HG02943 (cell line): ENCODE data around the gene KDSR.
"Not testable (repeated sequence)": the region's sequence is repeated elsewhere in the genome, so short reads cannot be mapped to it uniquely, and the experiment has no call there.

Source experiments
- ATAC-seq: cut with Tn5 transposase; IDR thresholded peaks from one replicate; pipeline ENCODE4 v1.9.1; 2021; ENCODE audit warnings: mild to moderate bottlenecking, low read depth, moderate library complexity; ENCODE audit not compliant: unreplicated experiment

The KDSR gene

DNA sequence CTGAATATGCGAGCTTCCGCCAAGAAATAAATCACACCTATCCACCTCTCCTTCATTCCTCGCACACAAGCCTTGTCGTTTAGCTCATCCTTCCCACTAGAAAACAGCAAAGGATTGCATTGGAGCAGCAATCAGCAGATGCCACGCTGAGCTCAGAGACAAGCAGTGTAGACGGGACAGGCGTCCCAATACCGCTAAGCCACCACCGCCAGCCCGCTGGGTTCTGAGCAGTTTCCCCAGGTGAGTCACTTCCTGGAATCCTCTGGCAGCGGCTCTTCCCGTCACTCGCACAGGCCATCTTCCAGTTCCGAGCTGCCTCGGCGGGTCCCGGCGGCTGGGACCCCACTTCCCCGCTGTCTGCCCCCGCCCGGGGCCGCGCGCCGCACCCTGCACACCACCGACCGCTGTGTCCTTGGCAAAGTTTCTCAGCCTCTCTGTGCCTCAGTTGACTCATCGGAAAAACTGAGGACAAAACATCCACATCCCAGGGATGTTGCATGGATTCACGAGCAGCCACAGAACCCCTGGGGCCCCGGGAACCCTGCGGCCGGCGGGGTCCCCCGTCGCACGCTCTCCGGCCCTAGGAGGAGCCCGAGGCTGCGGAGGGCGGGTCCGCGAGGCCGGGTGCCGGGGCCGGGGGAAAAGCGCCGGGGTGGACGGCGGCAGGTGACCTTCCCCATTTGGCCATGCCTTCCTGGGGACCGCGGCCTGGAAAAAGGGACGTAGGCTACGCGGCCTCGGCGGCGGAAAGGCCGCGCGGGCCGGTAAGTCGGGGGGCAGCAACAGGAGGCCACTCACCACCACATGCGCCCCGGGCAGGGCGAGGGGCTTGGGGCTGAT is 573 bp downstream of the KDSR start:
- ATAC-seq = peak; percentile 35

- no peak for ATAC-seq
Measured at GRCh38 chr18:63365876-63366212, 1.2 kb downstream of the KDSR start.

GRCh38 chr18:63363951-63364350 is 3.1 kb downstream of the KDSR start:
- ATAC-seq = no peak

- not testable (repeated sequence) for ATAC-seq
Measured at GRCh38 chr18:63363420-63363819, 3.6 kb downstream of the KDSR start.

GRCh38 chr18:63356272-63356896 is 10.6 kb downstream of the KDSR start:
- ATAC-seq = no peak

DNA sequence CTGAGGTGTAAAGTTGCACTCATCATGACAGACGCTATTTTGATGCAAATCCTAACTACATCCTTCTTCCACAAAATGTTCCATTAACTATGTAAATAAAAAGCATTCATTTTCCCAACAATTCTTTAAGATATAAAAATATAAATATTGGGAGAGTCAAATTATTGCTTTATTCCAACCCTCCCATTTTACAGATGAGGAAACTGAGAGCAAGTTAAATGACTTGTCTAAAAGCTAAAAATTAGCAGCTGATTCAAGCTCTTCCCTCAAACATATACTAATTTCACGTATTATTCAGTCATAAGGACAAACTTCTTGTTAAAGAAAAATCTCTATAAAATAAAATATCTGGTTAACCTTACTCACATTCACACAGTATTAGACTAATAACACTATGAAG is 16.8 kb downstream of the KDSR start:
- ATAC-seq = no peak

DNA sequence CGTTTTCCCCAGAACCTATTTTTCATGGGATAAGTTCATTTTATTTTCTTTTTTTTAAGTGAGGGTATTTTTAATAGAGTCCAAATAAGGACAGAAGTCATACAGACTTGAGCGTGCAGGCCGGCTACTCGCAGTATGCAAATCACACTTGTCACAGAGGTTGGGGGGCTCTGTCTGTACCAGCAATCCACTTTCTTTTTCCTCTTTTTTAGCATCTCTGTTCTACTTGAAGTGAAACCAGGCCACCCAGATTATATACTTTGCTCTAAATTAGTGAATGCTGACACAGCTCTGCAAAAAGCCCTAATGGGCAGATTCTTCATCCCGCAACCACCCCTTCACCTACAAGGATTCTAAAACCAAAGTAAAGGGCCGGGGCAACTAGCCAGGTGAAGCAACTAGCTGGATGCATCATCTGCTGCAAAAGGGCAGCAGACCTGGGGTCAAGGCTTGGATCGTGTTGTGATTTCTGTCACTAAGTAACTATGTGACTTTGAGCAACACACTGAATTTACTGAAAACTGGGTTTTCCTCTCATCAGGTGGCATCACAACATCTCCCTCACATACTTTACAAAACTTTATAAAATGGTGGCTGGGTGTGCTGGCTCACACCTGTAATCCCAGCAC is 18.4 kb downstream of the KDSR start:
- no peak for ATAC-seq

GRCh38 chr18:63346480-63347183 is 20.4 kb downstream of the KDSR start:
- ATAC-seq = no peak

DNA sequence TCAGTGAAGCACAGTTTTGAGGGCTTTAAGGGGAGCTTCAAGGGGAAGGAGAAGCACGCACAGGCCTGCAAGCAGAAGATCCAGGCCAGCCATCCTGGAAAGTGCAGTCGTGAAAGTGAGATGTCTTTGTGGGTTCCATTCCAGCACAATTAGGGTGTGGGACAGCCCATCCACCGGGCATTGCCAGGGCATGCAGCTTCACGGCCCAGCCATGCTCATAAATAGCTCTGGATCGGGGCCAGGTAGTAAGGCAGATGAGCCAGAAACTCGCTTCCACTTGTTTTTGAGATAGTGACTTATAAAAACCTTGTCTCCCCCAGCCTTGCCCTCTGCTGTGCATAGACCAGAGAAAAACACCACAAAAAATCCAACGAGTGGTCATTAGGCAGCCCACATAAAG is 21.0 kb downstream of the KDSR start:
- ATAC-seq = no peak

DNA sequence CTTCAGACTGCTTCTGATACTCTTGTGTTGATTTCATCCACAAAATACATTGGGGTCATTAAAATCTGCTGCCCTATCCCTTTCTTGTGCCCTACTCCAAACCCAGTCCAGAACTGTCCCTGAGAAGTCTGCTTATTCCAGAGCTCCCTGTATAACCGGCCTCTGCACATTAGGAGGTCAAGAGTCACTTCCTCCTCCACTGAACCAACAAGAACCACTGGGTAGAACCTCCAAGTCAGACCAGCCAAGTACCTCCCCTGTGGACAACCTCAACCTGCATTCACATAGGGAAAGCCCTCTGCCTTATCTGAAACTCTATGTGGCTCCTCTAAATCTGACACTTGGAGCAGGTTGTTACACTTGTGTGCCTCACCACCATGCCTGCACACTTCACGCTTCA is 22.1 kb downstream of the KDSR start:
- no peak for ATAC-seq

DNA sequence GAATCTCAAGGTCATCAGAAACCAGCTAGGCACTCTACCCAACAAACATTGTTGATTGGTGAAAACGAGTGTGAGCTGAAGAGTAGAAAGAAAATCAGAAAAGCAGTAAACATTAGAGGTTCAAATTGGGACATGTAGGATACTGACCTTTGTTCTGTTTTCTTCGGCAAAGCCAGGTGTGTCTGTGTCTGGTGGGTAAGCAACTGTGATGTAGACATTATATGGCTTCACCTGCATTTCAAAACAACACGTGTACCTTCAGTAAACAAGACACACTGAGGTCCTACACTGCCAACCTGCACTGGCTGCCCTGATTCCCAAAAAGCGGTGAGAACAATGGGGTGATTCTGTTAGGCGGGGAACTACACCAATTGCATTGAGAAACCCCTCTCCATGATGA is 22.7 kb downstream of the KDSR start:
- ATAC-seq = no peak

GRCh38 chr18:63342206-63342605 is 24.8 kb downstream of the KDSR start:
- ATAC-seq = no peak

DNA sequence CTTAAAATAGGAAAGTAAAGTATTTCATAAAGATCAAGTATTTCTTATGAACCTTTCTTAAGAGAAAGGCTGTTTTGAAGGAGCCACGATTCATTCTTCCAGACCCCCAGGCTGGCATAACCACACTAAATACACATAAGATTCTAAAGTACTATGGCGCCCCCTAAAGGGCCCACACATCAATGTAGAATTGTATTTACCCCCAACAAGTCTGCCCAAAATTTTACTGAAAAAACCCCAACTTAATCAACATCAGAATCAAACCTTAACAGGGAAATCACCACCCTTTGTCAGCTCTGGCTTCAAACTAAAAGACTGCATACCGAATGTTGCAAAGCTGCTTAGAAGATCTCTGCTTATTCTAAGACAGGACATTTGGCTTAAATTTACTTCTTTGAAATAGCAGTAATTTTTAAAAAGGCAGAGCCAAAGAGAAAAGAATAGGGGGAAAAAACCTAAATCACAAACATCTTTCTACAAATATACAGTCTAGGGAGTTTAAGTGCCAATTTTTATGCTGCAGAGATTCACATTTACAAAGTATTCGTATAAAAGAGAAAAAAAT is 27.0 kb downstream of the KDSR start:
- no peak for ATAC-seq

DNA sequence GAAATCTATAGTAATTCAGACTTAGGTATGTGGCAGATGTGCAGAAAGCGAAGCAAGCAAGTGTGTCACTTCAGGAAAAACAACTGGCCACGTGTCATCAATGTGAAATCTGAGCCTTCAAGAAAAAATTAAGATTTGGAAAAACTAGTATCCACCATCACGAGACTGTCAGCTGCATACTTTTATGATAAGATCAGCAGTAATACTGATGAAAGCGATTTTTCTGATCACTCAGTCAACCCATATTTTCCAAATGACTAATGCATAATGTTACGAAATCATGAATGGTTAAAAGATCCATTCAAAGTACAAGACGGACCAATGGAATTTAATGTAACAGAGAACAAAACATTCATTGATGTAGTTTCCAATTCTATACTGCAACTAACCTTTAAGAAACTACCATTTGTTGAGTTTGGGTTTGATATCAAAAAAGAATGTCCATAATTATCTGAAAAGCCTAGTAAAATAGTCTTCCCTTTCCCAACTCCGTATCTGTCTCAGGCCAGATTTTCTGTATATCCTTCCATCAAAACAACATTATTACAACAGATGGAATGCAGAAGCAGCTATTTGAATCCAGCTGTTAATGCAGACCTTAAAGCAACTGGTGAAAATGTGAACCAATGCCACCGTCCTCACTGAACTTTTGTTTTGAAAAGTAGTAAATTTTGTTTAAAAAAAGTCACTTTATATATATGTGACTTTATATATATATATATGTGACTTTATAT is 30.5 kb downstream of the KDSR start:
- ATAC-seq = no peak

GRCh38 chr18:63331105-63331504 is 35.9 kb downstream of the KDSR start:
- ATAC-seq = no peak

- ATAC-seq = no peak
Measured at GRCh38 chr18:63329431-63330145, 37.4 kb downstream of the KDSR start.

DNA sequence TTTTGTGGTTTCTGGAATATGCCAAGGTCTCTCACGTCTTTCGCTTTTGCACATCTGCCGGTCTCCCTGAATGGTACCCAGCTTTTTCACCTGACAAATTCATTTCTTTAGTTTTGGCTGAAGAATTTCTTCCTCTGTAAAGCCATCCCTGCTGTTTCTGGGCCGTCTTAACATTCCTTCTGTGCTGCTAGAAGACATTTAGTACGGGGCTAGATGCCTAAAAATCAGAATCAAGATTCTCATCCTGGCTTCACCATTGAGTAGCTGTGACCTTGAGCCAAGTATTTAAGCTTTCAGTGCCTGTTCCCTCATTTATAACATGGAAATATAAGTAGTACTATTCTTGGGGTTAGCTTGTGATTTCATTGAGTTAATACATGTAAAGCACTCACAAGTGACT is 41.0 kb downstream of the KDSR start:
- no peak for ATAC-seq

- no peak for ATAC-seq
Measured at GRCh38 chr18:63325086-63325686, 41.8 kb downstream of the KDSR start.
